ENCODE results near the gene ZBTB22.
A peak's percentile ranks its signal among the peaks of the same experiment; 100 is the strongest.
"Not testable (repeated sequence)": the region's sequence is repeated elsewhere in the genome, so short reads cannot be mapped to it uniquely, and the experiment has no call there.

The ZBTB22 gene, protein sequence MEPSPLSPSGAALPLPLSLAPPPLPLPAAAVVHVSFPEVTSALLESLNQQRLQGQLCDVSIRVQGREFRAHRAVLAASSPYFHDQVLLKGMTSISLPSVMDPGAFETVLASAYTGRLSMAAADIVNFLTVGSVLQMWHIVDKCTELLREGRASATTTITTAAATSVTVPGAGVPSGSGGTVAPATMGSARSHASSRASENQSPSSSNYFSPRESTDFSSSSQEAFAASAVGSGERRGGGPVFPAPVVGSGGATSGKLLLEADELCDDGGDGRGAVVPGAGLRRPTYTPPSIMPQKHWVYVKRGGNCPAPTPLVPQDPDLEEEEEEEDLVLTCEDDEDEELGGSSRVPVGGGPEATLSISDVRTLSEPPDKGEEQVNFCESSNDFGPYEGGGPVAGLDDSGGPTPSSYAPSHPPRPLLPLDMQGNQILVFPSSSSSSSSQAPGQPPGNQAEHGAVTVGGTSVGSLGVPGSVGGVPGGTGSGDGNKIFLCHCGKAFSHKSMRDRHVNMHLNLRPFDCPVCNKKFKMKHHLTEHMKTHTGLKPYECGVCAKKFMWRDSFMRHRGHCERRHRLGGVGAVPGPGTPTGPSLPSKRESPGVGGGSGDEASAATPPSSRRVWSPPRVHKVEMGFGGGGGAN

DNA sequence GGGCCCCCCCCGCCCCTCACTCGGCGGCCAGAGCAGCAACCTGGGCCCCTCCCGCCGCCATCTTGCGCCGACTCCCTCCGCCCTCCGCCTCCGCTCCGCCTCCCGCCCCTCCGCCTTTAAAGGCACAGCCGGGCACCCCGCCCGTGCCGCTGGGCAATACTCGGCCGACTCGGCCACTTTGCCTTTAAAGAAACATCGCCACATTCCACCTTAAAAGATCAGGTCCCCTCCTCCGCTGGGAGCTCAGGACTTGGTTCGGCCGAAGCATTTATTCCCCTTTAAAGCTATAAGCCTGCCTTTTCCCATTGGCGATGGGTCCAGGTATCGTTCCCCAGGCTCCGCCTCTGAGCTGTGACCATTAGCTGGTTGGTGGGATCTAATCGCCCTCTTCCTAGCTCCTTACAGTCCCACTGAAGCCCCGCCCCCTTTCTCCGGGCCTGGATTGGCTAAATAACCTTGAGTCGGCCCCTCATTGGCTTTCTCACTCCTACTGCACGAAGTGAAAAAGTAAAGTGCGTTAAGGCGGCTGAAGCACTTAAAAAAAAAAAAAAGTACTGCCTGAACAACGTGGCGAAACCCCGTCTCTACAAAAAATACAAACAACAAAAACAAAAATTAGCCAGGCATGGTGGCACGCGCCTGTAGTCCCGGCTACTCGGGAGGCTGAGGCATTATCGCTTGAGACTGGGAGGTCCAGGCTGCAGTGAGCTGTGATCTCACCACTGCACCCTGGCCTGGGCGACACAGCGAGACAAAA is at the start of gene ZBTB22:
Gene ZBTB22 (minus strand): TSS at position 76 of the 757 bp plus-strand sequence. CDS start 828 bp downstream, outside the sequence.
- peak within 1 kb of the TSS; percentile 39 for H3K4me3 ChIP-seq (ENCODE audit: low read depth, low read length)
- TF ChIP-seq, protein P1, sequence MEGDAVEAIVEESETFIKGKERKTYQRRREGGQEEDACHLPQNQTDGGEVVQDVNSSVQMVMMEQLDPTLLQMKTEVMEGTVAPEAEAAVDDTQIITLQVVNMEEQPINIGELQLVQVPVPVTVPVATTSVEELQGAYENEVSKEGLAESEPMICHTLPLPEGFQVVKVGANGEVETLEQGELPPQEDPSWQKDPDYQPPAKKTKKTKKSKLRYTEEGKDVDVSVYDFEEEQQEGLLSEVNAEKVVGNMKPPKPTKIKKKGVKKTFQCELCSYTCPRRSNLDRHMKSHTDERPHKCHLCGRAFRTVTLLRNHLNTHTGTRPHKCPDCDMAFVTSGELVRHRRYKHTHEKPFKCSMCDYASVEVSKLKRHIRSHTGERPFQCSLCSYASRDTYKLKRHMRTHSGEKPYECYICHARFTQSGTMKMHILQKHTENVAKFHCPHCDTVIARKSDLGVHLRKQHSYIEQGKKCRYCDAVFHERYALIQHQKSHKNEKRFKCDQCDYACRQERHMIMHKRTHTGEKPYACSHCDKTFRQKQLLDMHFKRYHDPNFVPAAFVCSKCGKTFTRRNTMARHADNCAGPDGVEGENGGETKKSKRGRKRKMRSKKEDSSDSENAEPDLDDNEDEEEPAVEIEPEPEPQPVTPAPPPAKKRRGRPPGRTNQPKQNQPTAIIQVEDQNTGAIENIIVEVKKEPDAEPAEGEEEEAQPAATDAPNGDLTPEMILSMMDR (IDR thresholded peaks at IDR 0.05; ENCODE audit: borderline replicate concordance, insufficient read depth, low read depth, low read length) = no peak

DNA sequence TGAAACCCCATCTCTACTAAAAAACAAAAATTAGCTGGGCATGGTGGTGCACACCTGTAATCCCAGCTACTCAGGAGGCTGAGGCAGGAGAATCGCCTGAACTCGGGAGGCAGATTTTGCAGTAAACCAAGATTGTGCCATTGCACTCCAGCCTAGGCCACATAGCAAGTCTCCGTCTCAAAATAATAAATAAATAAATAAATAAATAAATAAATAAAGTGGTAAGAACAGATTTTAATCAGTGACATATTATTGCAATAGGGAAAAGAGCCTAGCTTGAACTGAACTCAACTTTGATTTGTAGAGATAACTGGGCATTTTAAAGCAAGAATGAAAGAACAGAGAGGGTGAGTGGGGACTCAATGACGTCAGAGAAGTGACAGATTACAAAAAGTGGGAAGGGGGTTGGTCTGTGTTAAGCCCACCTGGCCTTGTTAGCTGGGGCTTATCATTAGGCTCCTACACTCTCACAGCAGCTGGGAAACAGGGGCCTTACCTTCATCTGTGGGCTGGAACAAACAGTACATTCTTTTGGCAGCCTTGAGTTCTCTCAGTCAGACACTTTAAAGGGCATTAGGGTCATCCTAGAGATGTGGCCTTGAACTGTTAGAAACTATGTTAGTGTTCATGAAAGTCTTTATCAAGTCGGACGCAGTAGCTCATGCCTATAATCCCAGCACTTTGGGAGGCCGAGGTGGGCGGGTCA is 49.6 kb upstream of the ZBTB22 start:
- no peak overlapping the region for H3K4me3 ChIP-seq (ENCODE audit: low read depth, low read length)
- TF ChIP-seq, protein P1 (IDR thresholded peaks at IDR 0.05; ENCODE audit: borderline replicate concordance, insufficient read depth, low read depth, low read length) = no peak

DNA sequence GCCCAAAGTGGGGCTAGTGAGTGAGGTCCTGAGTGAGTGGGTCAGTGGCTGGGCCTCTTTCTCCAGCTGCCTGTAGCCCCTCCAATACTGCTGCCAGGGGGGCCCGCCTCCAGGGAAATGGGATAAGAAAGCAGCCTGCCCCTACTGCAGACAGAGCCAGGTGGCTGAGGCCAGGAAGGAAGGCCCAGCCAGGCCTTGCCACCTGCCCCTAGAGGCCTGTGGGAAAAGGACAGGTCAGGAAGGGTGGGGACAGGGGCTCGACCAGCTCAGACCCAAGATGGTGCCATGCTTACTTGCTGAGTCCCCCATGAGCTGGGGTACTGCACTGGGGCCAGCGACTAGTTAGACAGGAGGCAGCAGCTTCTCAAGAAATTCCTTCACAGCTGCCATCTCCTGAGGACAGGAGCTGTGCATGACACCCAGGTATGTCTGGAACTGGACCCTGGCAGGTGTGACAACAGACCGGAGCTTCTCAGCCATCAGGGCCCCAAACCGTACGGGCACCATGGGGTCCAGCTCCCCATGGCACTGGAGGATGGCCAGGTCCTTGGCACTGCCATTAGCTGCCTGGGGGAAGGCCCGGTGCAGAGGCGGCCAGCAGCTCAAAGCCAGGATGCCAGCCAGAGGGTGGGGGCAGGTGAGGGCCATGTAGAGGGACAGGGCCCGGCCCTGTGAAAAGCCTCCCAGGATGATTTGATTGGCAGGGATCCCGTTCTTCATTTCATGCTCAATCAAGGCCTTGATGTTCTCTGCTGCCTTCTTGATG is 47.8 kb upstream of the ZBTB22 start:
- TF ChIP-seq, protein P1 (IDR thresholded peaks at IDR 0.05; ENCODE audit: borderline replicate concordance, insufficient read depth, low read depth, low read length) = peak; percentile 19; the same call in 1 of the 2 replicates
- H3K4me3 ChIP-seq (ENCODE audit: low read depth, low read length) = not testable (repeated sequence)

DNA sequence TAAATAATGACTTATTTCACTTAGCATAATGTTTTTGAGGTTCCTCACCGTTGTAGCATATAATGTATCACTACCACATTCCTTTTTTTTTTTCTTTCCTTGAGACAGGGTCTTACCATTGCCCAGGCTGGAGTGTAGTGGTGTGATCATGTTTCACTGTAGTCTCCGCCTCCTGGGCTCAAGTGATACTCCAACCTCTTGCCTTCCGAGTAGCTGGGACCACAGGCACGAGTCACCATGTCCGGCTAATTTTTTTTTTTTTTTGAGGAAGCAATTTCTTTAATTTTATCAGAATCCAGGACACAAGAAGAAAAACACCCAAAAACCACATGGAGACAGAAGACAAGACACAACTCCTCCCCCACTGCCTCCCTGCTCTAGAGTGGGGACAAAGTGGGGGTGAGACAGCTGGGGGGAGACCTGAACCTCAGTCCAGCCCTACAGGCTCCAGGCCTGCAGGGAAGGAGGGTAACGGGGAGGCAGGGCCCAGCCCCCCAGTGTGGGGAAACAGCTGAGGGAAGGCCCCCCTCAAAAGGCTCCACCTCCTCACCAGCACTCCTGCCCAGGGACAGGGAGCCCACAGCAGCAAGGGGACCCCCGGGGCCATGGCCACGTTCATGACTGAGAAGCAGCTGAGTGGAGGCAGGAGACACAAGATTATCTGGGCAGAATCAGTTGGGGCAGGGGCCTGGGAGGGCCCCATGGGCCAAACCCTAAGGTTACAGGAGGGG is 47.1 kb upstream of the ZBTB22 start:
- H3K4me3 ChIP-seq (ENCODE audit: low read depth, low read length) = not testable (repeated sequence)

DNA sequence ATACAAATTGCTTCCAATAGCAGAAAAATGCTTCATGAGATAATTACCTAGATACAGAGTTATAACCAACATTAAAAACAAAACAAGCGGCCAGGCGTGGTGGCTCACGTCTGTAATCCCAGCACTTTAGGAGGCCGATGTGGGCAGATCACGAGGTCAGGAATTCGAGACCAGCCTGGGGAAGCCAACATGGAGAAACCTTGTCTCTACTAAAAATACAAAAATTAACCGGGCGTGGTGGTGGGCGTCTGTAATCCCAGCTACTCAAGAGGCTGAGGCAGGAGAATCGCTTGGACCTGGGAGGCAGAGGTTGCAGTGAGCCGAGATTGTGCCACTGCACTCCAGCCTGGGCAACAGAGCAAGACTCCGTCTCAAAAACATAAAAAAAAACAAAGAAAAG is 45.9 kb upstream of the ZBTB22 start:
- not testable (repeated sequence) for H3K4me3 ChIP-seq (ENCODE audit: low read depth, low read length)

DNA sequence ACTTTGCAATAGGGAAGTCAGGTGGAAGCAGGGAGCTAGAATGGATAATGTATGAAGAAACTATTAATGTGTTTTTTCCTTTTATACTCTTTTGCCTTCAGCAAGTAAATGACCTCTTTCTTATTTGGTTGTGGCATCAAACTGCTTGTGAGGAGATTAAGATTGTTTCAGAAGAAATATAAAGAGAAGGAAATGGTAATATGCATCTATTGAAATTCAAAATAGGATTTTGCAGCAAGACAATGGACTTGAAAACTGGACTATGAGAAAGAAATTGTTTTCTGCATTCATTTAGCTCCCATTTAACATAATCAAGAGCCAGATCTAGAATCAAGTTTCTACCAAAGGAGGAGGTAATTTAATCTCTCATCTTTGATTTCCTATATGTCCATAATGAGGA is 41.8 kb upstream of the ZBTB22 start:
- H3K4me3 ChIP-seq (ENCODE audit: low read depth, low read length) = no peak overlapping the region
- TF ChIP-seq, protein P1 (IDR thresholded peaks at IDR 0.05; ENCODE audit: borderline replicate concordance, insufficient read depth, low read depth, low read length) = no peak

DNA sequence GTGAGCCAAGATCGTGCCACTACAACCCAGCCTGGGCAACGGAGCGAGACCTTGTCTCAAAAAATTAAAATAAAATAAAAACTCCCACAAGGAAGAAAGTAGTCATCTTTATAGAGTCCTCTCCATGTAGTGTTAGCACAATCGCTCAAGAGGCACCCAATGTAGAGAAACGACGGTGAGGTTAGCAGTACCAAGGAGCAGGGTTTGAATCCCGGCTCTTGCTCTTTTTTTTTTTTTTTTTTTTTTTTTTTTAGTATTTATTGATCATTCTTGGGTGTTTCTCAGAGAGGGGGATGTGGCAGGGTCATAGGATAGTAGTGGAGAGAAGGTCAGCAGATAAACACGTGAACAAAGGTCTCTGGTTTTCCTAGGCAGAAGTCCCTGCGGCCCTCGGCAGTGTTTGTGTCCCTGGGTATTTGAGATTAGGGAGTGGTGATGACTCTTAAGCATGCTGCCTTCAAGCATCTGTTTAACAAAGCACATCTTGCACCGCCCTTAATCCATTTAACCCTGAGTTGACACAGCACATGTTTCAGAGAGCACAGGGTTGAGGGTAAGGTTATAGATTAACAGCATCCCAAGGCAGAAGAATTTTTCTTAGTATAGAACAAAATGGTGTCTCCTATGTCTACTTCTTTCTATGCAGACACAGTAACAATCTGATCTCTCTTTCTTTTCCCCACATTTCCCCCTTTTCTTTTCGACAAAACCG is 39.8 kb upstream of the ZBTB22 start:
- not testable (repeated sequence) for H3K4me3 ChIP-seq (ENCODE audit: low read depth, low read length)
